IMR-90 (cell line): ENCODE measurements around the gene ITIH2. TPM values are rescaled to one million over a fixed set of nuclear protein-coding genes. Genes with fewer than 3 reads are reported as not detected.

Experiments
- ATAC-seq: fragments of 200-7000 bp; cut with Tn5 transposase; 2 replicates; pipeline ENCODE4 v1.9.1; 2020; ENCODE audit warnings: low read depth, mild to moderate bottlenecking, moderate library complexity
- BruUV-seq: library from RNA; stranded (reverse); fragments of 400-500 nt; replicated peaks from 2 replicates; lab custom pipeline; 2021; lab: Mats Ljungman, UMichigan
- CTCF ChIA-PET: fragments of 300-600 bp; formaldehyde crosslinking; extraction: SDS; loops from one replicate; lab custom pipeline; 2021; ENCODE audit warnings: antibody characterized with exemption; lab: Yijun Ruan, JAX
- POLR2A ChIA-PET: fragments of 300-600 bp; sonication (Branson Sonifier 250); formaldehyde crosslinking; loops from one replicate; lab custom pipeline; 2022; ENCODE audit warnings: antibody characterized with exemption; ENCODE audit not compliant: unreplicated experiment; lab: Charles Lee
- DNase-seq: peaks from one replicate; pipeline ENCODE4 v3.0.0; 2013
- H2AFZ ChIP-seq: replicated peaks from 2 replicates; pipeline ENCODE3; 2013; ENCODE audit warnings: low read length, mild to moderate bottlenecking; ENCODE audit not compliant: poor library complexity
- H2AK5ac ChIP-seq: 2 replicates; pipeline ENCODE4 v1.6.1; 2013; ENCODE audit warnings: low read depth, low read length, inconsistent platforms
- H2AK9ac ChIP-seq: replicated peaks from 2 replicates; pipeline ENCODE3; 2013; ENCODE audit warnings: mild to moderate bottlenecking, low read depth, low read length, moderate library complexity; ENCODE audit not compliant: poor library complexity
- H2BK120ac ChIP-seq: 2 replicates; pipeline ENCODE4 v1.6.1; 2013; ENCODE audit warnings: low read depth, low read length, inconsistent platforms
- H2BK15ac ChIP-seq: 3 replicates; pipeline ENCODE4 v1.6.1; 2013; ENCODE audit warnings: low read depth, low read length, inconsistent platforms
- H2BK20ac ChIP-seq: 2 replicates; pipeline ENCODE4 v1.6.1; 2013; ENCODE audit warnings: low read depth, mild to moderate bottlenecking, inconsistent platforms, low read length, moderate library complexity
- H2BK5ac ChIP-seq: 2 replicates; pipeline ENCODE4 v1.6.1; 2013; ENCODE audit warnings: mild to moderate bottlenecking, low read depth, low read length, inconsistent platforms; ENCODE audit not compliant: poor library complexity, severe bottlenecking
- H3K14ac ChIP-seq: replicated peaks from 2 replicates; pipeline ENCODE4 v1.6.1; 2013; ENCODE audit warnings: low read depth, low read length, inconsistent platforms
- H3K18ac ChIP-seq: 2 replicates; pipeline ENCODE4 v1.6.1; 2013; ENCODE audit warnings: low read depth, low read length, control low read depth
- H3K23ac ChIP-seq: 2 replicates; pipeline ENCODE4 v1.6.1; 2013; ENCODE audit warnings: low read depth, low read length, inconsistent platforms
- H3K27ac ChIP-seq: 2 replicates; pipeline ENCODE4 v1.5.1; 2013; ENCODE audit warnings: mild to moderate bottlenecking, control low read depth, low read length; ENCODE audit not compliant: insufficient read depth
- H3K27me3 ChIP-seq: 2 replicates; pipeline ENCODE4 v1.6.1; 2013; ENCODE audit warnings: low read length; ENCODE audit not compliant: control insufficient read depth, insufficient read depth
- H3K36me3 ChIP-seq: 2 replicates; pipeline ENCODE4 v1.6.1; 2013; ENCODE audit warnings: low read length, mixed read lengths; ENCODE audit not compliant: control insufficient read depth, insufficient read depth
- H3K4ac ChIP-seq: 2 replicates; pipeline ENCODE4 v1.6.1; 2013; ENCODE audit warnings: low read depth, low read length, inconsistent platforms
- H3K4me1 ChIP-seq: 2 replicates; pipeline ENCODE4 v1.6.1; 2013; ENCODE audit warnings: low read length, mixed read lengths; ENCODE audit not compliant: control insufficient read depth, insufficient read depth
- H3K4me2 ChIP-seq: 2 replicates; pipeline ENCODE4 v1.6.1; 2013; ENCODE audit warnings: low read depth, mild to moderate bottlenecking, control low read depth, low read length, moderate library complexity
- H3K4me3 ChIP-seq: 2 replicates; pipeline ENCODE4 v1.5.1; 2013; ENCODE audit warnings: low read depth, mild to moderate bottlenecking, control low read depth, low read length, moderate library complexity; ENCODE audit not compliant: insufficient read depth
- H3K56ac ChIP-seq: 2 replicates; pipeline ENCODE4 v1.6.1; 2013; ENCODE audit warnings: low read length, inconsistent platforms; ENCODE audit not compliant: insufficient read depth; ENCODE audit errors: extremely low read depth
- H3K79me1 ChIP-seq, 2 experiments: 2 replicates each; pipeline ENCODE4 v1.6.1; 2013; ENCODE audit warnings: low read length in 2 of 2, inconsistent platforms in 1 of 2, low read depth in 1 of 2
- H3K9ac ChIP-seq: 2 replicates; pipeline ENCODE4 v1.6.1; 2013; ENCODE audit warnings: low read depth, low read length, control low read depth
- H3K9me1 ChIP-seq: 2 replicates; pipeline ENCODE4 v1.6.1; 2013; ENCODE audit warnings: low read length, inconsistent platforms; ENCODE audit not compliant: insufficient read depth
- H3K9me3 ChIP-seq: 2 replicates; pipeline ENCODE4 v1.6.1; 2013; ENCODE audit warnings: low read length; ENCODE audit not compliant: control insufficient read depth, insufficient read depth
- H4K20me1 ChIP-seq: 2 replicates; pipeline ENCODE4 v1.6.1; 2013; ENCODE audit warnings: low read length, inconsistent platforms; ENCODE audit not compliant: insufficient read depth
- H4K5ac ChIP-seq: 2 replicates; pipeline ENCODE4 v1.6.1; 2013; ENCODE audit warnings: mild to moderate bottlenecking, low read depth, low read length, control low read depth
- H4K8ac ChIP-seq, 2 experiments: 2 replicates each; pipeline ENCODE4 v1.6.1; 2013; ENCODE audit warnings: low read depth in 2 of 2, low read length in 2 of 2, control low read depth in 1 of 2, inconsistent platforms in 1 of 2
- H4K91ac ChIP-seq: 2 replicates; pipeline ENCODE4 v1.6.1; 2013; ENCODE audit warnings: low read depth, low read length, inconsistent platforms; ENCODE audit not compliant: insufficient read depth
- CHD1 ChIP-seq: IDR thresholded peaks from 2 replicates; pipeline ENCODE4 v1.6.1; 2012; ENCODE audit warnings: low read depth, low read length, improper control_type of control experiment
- MAZ ChIP-seq: IDR thresholded peaks from 2 replicates; pipeline ENCODE4 v1.6.1; 2012; ENCODE audit warnings: low read depth, mild to moderate bottlenecking, low read length, improper control_type of control experiment, moderate library complexity, borderline replicate concordance
- MXI1 ChIP-seq: IDR thresholded peaks from 2 replicates; pipeline ENCODE4 v1.6.1; 2012; ENCODE audit warnings: low read depth, mild to moderate bottlenecking, low read length, moderate library complexity, borderline replicate concordance
- POLR2A ChIP-seq: IDR thresholded peaks from 2 replicates; pipeline ENCODE4 v1.6.1; 2012; ENCODE audit warnings: mild to moderate bottlenecking, low read depth, low read length
- RFX5 ChIP-seq: IDR thresholded peaks from 2 replicates; pipeline ENCODE4 v1.8.0; 2012; ENCODE audit warnings: low read depth, mild to moderate bottlenecking, low read length, moderate library complexity
- SMC3 ChIP-seq: fragments of 150-350 bp; IDR thresholded peaks from 2 replicates; pipeline ENCODE4 v1.6.1; 2016; ENCODE audit warnings: low read depth, mild to moderate bottlenecking, antibody characterized with exemption, low read length, moderate library complexity
- WGBS, 2 experiments: methylation state at CpG; one replicate each; pipeline versions ENCODE4 v1.1.5 to v1.1.7; 2013; ENCODE audit warnings: missing lambda C conversion rate in 2 of 2; ENCODE audit not compliant: insufficient read length in 1 of 2; ENCODE audit errors: extremely low coverage in 2 of 2; 5-methylcytosine and 5-hydroxymethylcytosine counted together
- dilution Hi-C: fragments of 300-500 bp; cut with HindIII; formaldehyde crosslinking; loops from one replicate; pipeline ENCODE4 v1.14.3; 2018; ENCODE audit warnings: low sequenced_read_pairs; ENCODE audit not compliant: unreplicated experiment
- in situ Hi-C: fragments of 300-500 bp; cut with MboI; formaldehyde crosslinking; loops from 3 replicates; pipeline ENCODE4 v1.14.3; 2019; ENCODE audit warnings: low sequenced_read_pairs, inconsistent platforms, mixed read lengths
- intact Hi-C: fragments of 100-400 bp; cut with micrococcal nuclease; formaldehyde crosslinking; loops from 2 replicates; pipeline ENCODE4 v1.10.0; 2022
- polyA plus RNA-seq, 3 experiments: library from polyadenylated mRNA; depleted of rRNA; stranded (reverse); fragments of >200 nt; gene quantifications; 2 replicates each; pipeline ENCODE4 v1.2.3, GENCODE V29; 2012; ENCODE audit warnings: low replicate concordance in 1 of 3
- total RNA-seq: library from RNA; depleted of rRNA; stranded (reverse); fragments of >200 nt; gene quantifications from 2 replicates; pipeline ENCODE4 v1.2.3, GENCODE V29; 2012
- TF ChIP-seq, protein P1 (sequence below): fragments of 150-350 bp; IDR thresholded peaks from 2 replicates; pipeline ENCODE4 v1.6.1; 2017; ENCODE audit warnings: mild to moderate bottlenecking, antibody characterized with exemption, low read length, low read depth
- TF ChIP-seq, protein P2 (sequence below): fragments of 150-350 bp; IDR thresholded peaks from 2 replicates; pipeline ENCODE4 v1.6.1; 2016; ENCODE audit warnings: low read depth, mild to moderate bottlenecking, low read length, moderate library complexity, borderline replicate concordance

The ITIH2 gene
- total and polyA plus RNA-seq, 2 of the 4 experiments (the other 2 are of a cell fraction): not detected

DNA sequence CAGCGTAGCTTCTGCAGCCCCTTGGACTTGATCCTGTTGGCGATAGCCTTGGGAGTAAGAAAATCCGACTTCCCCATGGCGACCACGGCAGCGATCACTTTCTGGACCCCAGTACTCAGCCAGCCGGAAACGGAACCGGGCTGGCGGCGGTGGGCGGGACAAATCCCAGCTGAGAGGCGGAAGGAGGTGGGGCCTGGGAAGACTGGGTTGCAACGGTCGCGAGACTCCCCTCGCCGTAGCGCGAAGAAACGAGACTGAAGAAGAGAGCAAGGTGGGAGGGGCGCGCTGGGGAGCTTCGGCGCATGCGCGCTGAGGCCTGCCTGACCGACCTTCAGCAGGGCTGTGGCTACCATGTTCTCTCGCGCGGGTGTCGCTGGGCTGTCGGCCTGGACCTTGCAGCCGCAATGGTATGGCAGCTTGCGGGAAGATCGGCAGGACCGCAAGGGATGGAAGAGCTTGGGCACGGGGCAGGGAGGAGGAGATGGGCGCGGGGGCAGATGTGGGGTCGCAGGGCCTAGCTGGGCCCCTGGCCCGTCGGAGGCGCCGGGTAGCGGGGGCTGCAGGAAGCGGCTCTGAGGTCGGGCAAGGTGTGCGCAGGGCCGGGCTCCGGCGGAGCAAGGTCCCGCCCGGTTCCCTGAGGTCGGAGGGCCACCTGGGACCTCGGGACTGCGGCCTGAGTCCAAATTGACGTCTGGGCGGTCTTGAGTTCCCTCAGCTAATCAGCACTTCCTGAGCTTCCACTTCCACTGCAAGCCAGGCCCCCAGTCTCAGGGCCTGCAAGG is 84.9 kb downstream of the ITIH2 start, which contains the start of the genes ATP5F1C and KIN:
TSS of gene ATP5F1C (plus strand) at position 321 of the 782 bp plus-strand sequence. CDS start at position 352, 31 bp downstream.
TSS of gene KIN (minus strand) at position 137 of the 782 bp plus-strand sequence. CDS start at position 77, 60 bp downstream.
- H2BK20ac ChIP-seq: no peak within 1 kb of the TSS
- peak within 1 kb of the TSS; percentile 95 for H2AK9ac ChIP-seq
- peak within 1 kb of the TSS; percentile 94 for H2AFZ ChIP-seq
- peak within 1 kb of the TSS; percentile 81 for H2BK5ac ChIP-seq
- H3K27me3 ChIP-seq: no peaks in the 10 kb centered on the region
- no peaks in the 10 kb centered on the region; the same call in none of the 2 replicates for H3K36me3 ChIP-seq
- peak; percentile 95 for DNase-seq
- no TSS peak for BruUV-seq
- no peaks in the 10 kb centered on the region for H3K9me3 ChIP-seq
- TF ChIP-seq MXI1 (0 out of 2 replicates have a peak, but pooled peaks have one; percentile 9), MAZ (peak; percentile 75; the same call in 1 of the 2 replicates), POLR2A (peak; percentile 73), SMC3 (no peak), CHD1 (no peak), RFX5 (no peak)
- TF ChIP-seq, protein P1, sequence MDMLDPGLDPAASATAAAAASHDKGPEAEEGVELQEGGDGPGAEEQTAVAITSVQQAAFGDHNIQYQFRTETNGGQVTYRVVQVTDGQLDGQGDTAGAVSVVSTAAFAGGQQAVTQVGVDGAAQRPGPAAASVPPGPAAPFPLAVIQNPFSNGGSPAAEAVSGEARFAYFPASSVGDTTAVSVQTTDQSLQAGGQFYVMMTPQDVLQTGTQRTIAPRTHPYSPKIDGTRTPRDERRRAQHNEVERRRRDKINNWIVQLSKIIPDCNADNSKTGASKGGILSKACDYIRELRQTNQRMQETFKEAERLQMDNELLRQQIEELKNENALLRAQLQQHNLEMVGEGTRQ: no peak
- TF ChIP-seq, protein P2, sequence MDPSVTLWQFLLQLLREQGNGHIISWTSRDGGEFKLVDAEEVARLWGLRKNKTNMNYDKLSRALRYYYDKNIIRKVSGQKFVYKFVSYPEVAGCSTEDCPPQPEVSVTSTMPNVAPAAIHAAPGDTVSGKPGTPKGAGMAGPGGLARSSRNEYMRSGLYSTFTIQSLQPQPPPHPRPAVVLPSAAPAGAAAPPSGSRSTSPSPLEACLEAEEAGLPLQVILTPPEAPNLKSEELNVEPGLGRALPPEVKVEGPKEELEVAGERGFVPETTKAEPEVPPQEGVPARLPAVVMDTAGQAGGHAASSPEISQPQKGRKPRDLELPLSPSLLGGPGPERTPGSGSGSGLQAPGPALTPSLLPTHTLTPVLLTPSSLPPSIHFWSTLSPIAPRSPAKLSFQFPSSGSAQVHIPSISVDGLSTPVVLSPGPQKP: no peak
- H3K4me3 ChIP-seq: peak within 1 kb of the TSS; percentile 84
- peak within 1 kb of the TSS; percentile 83 for H3K18ac ChIP-seq
- H3K23ac ChIP-seq: peak within 1 kb of the TSS; percentile 89
- H3K79me1 ChIP-seq: peaks cover 2 to 50% of the 10 kb centered on the region in 2 experiments; a peak in 2 of 4 replicates
- 0% methylated on average over 22 of the region's 59 CpGs; no CpG with 5 or more reads in 1 of the 2 experiments for WGBS, 2 experiments
- dilution Hi-C loops (no loop called here), intact Hi-C loops (no loop called here), in situ Hi-C loops (loop anchor here (25.0 kb wide), 1 partner anchor 1051 kb away; no protein-coding TSS in a partner anchor)
- H3K56ac ChIP-seq: peak within 1 kb of the TSS; percentile 96
- peak within 1 kb of the TSS; percentile 88 to 98 for H4K8ac ChIP-seq
- peak within 1 kb of the TSS; percentile 71 for H4K91ac ChIP-seq
- H2AK5ac ChIP-seq: peak within 1 kb of the TSS; percentile 92
- H3K9me1 ChIP-seq: 0 out of 2 replicates have a peak, but pooled peaks cover 7% of the 10 kb centered on the region
- H3K4me2 ChIP-seq: peak within 1 kb of the TSS; percentile 98
- peak within 1 kb of the TSS; percentile 95 for H3K9ac ChIP-seq
- POLR2A ChIA-PET: interaction anchor here (0.9 to 1.0 kb wide), 2 partner anchors 10 to 11 kb away, joined by 5 to 6 read pairs; no protein-coding TSS in a partner anchor
- H3K27ac ChIP-seq: peak within 1 kb of the TSS; percentile 92
- H3K4ac ChIP-seq: peak within 1 kb of the TSS; percentile 93
- H3K4me1 ChIP-seq: peaks cover 1% of the 10 kb centered on the region; the same call in 1 of the 2 replicates
- peaks cover 52% of the 10 kb centered on the region for H4K20me1 ChIP-seq
- H4K5ac ChIP-seq: peak within 1 kb of the TSS; percentile 67
- peak within 1 kb of the TSS; percentile 48; the same call in 1 of the 2 replicates for H2BK120ac ChIP-seq
- CTCF ChIA-PET: no interaction called here
- peak; percentile 96 for ATAC-seq
- H2BK15ac ChIP-seq: no peak within 1 kb of the TSS
- H3K14ac ChIP-seq: peak within 1 kb of the TSS; percentile 97
